Neural cell (in vitro differentiated cells): Measurements from ENCODE around the gene GLRA2. TPM values are rescaled to one million over a fixed set of nuclear protein-coding genes. Genes with fewer than 3 reads are reported as not detected.

ENCODE experiments used
- H2AFZ ChIP-seq: fragments of 200-600, 300-800 bp; sonication (generic), shearing (Covaris generic); 2 replicates; pipeline ENCODE4 v1.6.0; 2014; ENCODE audit warnings: low read depth, mild to moderate bottlenecking, antibody characterized with exemption, low read length, moderate library complexity
- H3F3A ChIP-seq: fragments of 200-600 bp; shearing (Covaris generic); 2 replicates; pipeline ENCODE4 v1.6.1; 2016; ENCODE audit warnings: mild to moderate bottlenecking, moderate library complexity, mixed read lengths, antibody characterized with exemption, low read length; ENCODE audit not compliant: insufficient read depth, poor library complexity, severe bottlenecking
- H3K27ac ChIP-seq: fragments of 200-600, 300-800 bp; sonication (generic), shearing (Covaris generic); 2 replicates; pipeline ENCODE4 v1.5.1; 2014; ENCODE audit warnings: mild to moderate bottlenecking, low read length, moderate library complexity
- H3K27me3 ChIP-seq: fragments of 300-800, 200-600 bp; sonication (generic), shearing (Covaris generic); 2 replicates; pipeline ENCODE4 v1.6.0; 2014; ENCODE audit warnings: mild to moderate bottlenecking, low read depth, low read length, moderate library complexity; ENCODE audit not compliant: insufficient read depth
- H3K36me3 ChIP-seq: fragments of 300-800, 200-600 bp; sonication (generic), shearing (Covaris generic); 2 replicates; pipeline ENCODE4 v1.5.1; 2014; ENCODE audit warnings: mild to moderate bottlenecking, antibody characterized with exemption, low read length, moderate library complexity; ENCODE audit not compliant: insufficient read depth
- H3K4me2 ChIP-seq: fragments of 300-800, 200-600 bp; sonication (generic), shearing (Covaris generic); 2 replicates; pipeline ENCODE4 v1.6.0; 2014; ENCODE audit warnings: mild to moderate bottlenecking, low read length
- H3K4me3 ChIP-seq: fragments of 300-800, 200-600 bp; sonication (generic), shearing (Covaris generic); 2 replicates; pipeline ENCODE4 v1.5.1; 2014; ENCODE audit warnings: mild to moderate bottlenecking, low read length, moderate library complexity
- H3K79me2 ChIP-seq: fragments of 200-600 bp; shearing (Covaris generic); replicated peaks from 2 replicates; pipeline ENCODE4 v1.6.0; 2014; ENCODE audit warnings: mild to moderate bottlenecking, low read length, moderate library complexity; ENCODE audit not compliant: insufficient read depth
- H3K9ac ChIP-seq: fragments of 300-800, 200-600 bp; sonication (generic), shearing (Covaris generic); 2 replicates; pipeline ENCODE4 v1.6.1; 2016; ENCODE audit warnings: mild to moderate bottlenecking, low read length, mixed read lengths
- H3K9me2 ChIP-seq: fragments of 200-600 bp; shearing (Covaris generic); 2 replicates; pipeline ENCODE4 v1.6.1; 2016; ENCODE audit warnings: mild to moderate bottlenecking, low read length, mixed read lengths; ENCODE audit not compliant: insufficient read depth
- H3K9me3 ChIP-seq: fragments of 200-600, 300-800 bp; sonication (generic), shearing (Covaris generic); 2 replicates; pipeline ENCODE4 v1.6.1; 2016; ENCODE audit warnings: mild to moderate bottlenecking, mixed run types, low read length, moderate library complexity, mixed read lengths
- H4K20me1 ChIP-seq: fragments of 200-600 bp; shearing (Covaris generic); 2 replicates; pipeline ENCODE4 v1.6.1; 2016; ENCODE audit warnings: mild to moderate bottlenecking, mixed run types; ENCODE audit not compliant: insufficient read depth
- EP300 ChIP-seq: fragments of 450-650 bp; conservative IDR thresholded peaks from 2 replicates; pipeline ENCODE4 v1.6.1; 2014; ENCODE audit warnings: antibody characterized with exemption, mild to moderate bottlenecking, moderate library complexity; ENCODE audit not compliant: poor library complexity, severe bottlenecking
- EZH2 ChIP-seq: fragments of 200-600, 300-800 bp; shearing (Covaris generic), sonication (generic); IDR thresholded peaks from 2 replicates; pipeline ENCODE4 v1.6.1; 2014; ENCODE audit warnings: antibody characterized with exemption, low read length, borderline replicate concordance, mild to moderate bottlenecking; ENCODE audit not compliant: insufficient read depth, poor library complexity, severe bottlenecking
- MXI1 ChIP-seq: fragments of 450-650 bp; conservative IDR thresholded peaks from 2 replicates; pipeline ENCODE4 v1.6.1; 2014; ENCODE audit warnings: antibody characterized with exemption, mild to moderate bottlenecking; ENCODE audit not compliant: poor library complexity, severe bottlenecking
- POLR2AphosphoS5 ChIP-seq: IDR thresholded peaks from 2 replicates; pipeline ENCODE4 v1.6.1; 2012
- RAD21 ChIP-seq: fragments of 450-650 bp; conservative IDR thresholded peaks from 2 replicates; pipeline ENCODE4 v1.6.1; 2014; ENCODE audit warnings: antibody characterized with exemption, mild to moderate bottlenecking, moderate library complexity
- SMC3 ChIP-seq: fragments of 450-650 bp; conservative IDR thresholded peaks from 2 replicates; pipeline ENCODE4 v1.6.1; 2014; ENCODE audit warnings: antibody characterized with exemption, mild to moderate bottlenecking, moderate library complexity; ENCODE audit not compliant: poor library complexity
- TAF1 ChIP-seq: IDR thresholded peaks from 2 replicates; pipeline ENCODE4 v1.6.1; 2012; ENCODE audit warnings: low read depth
- polyA plus RNA-seq: library from polyadenylated mRNA; depleted of rRNA; stranded (reverse); fragments of >200 nt; gene quantifications from 2 replicates; pipeline ENCODE4 v1.2.3, GENCODE V29; 2014
- TF ChIP-seq, protein P1 (sequence below): IDR thresholded peaks from 2 replicates; pipeline ENCODE4 v1.6.1; 2012; ENCODE audit warnings: borderline replicate concordance
- TF ChIP-seq, protein P2 (sequence below): fragments of 450-650 bp; IDR thresholded peaks from 2 replicates; pipeline ENCODE4 v1.5.1; 2014; ENCODE audit warnings: antibody characterized with exemption, mild to moderate bottlenecking, moderate library complexity; ENCODE audit not compliant: poor library complexity, severe bottlenecking

The GLRA2 gene
- polyA plus RNA-seq, 1 donor from 2014 or later: 18.6 TPM

DNA sequence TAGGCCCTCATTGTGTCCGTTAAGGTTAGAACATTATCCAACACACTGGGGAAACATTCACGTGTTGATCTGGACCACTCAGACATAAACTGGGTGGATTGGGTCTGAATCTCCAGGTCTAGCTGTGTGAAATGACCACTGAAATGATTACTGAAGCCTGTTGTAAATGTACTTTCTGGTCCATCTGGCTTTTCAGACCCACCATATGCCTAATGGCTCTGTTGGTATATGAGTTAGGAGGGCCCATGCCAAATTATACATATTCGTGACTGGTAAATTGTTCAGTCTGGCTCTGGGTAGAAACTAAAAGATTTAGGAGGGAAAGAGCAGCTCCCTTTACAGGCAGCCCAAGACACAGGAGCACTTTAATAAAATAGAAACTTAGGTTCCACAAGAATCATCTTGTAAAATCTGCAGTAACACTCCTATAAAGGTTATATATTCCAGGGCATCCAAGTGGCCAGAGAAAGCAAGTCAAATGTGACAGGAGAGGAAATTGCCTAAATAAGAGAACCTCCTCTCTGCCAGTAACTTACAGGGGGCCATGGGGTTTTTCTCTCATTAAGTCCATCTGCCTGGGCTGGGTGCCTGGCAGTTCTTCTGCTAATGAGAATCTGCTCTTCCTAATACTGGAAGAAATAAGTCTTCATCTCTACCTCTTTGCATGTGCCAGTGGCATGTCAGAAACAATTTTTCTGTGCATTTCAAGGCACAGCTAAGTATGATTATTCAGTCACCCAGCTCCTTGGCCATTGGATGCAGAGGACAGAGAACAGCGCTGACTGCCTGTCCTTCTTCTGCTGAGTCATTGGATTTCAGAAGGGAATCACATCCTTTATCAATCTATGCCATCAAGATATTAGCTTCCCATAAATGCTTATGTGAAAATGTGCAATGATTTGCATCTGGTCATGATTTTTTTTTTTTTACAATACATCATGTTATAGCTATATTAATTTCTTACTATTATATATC is 112.6 kb downstream of the GLRA2 start:
- Histone ChIP-seq H3K9ac (no peak overlapping the region), H3K36me3 (no peaks in the 10 kb centered on the region), H3K79me2 (no peaks in the 10 kb centered on the region), H3F3A (no peaks in the 10 kb centered on the region), H3K9me3 (no peaks in the 10 kb centered on the region), H3K4me2 (no peak overlapping the region), H3K27me3 (no peaks in the 10 kb centered on the region), H4K20me1 (no peaks in the 10 kb centered on the region), H3K4me3 (no peak overlapping the region), H2AFZ (no peak overlapping the region), H3K27ac (no peak overlapping the region), H3K9me2 (no peaks in the 10 kb centered on the region)
- no peak for TF ChIP-seq EP300
- no peak for TF ChIP-seq SMC3
- TF ChIP-seq EZH2: no peak
- no peak for TF ChIP-seq RAD21
- TF ChIP-seq TAF1: no peak
- no peak for TF ChIP-seq MXI1

DNA sequence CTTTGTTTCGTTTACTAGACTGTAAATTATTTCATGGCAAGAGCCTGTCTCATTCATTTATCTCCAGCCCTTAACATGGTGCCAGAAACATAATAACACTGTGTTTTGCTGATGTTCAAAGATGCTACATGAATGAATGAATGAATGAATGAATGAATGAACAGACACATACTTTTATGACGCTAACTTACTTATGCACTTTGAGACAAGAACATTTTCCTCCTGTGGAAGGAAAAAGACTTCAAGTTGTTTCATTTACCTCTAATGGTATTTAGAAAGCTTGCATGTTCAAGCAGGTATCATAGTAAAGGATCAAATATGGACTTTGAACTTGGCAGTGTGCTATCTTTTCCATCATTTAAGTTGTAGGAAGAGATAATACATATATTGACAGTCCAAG is 131.6 kb downstream of the GLRA2 start:
- Histone ChIP-seq H3K4me3 (no peak overlapping the region), H3F3A (no peaks in the 10 kb centered on the region), H3K4me2 (no peak overlapping the region), H4K20me1 (no peaks in the 10 kb centered on the region), H3K9me2 (no peaks in the 10 kb centered on the region), H3K27me3 (no peaks in the 10 kb centered on the region), H3K9ac (no peak overlapping the region), H3K27ac (no peak overlapping the region), H3K79me2 (no peaks in the 10 kb centered on the region), H3K36me3 (no peaks in the 10 kb centered on the region), H2AFZ (no peak overlapping the region), H3K9me3 (no peaks in the 10 kb centered on the region)
- TF ChIP-seq EP300 (no peak), TAF1 (no peak), SMC3 (no peak)
- TF ChIP-seq, protein P1, sequence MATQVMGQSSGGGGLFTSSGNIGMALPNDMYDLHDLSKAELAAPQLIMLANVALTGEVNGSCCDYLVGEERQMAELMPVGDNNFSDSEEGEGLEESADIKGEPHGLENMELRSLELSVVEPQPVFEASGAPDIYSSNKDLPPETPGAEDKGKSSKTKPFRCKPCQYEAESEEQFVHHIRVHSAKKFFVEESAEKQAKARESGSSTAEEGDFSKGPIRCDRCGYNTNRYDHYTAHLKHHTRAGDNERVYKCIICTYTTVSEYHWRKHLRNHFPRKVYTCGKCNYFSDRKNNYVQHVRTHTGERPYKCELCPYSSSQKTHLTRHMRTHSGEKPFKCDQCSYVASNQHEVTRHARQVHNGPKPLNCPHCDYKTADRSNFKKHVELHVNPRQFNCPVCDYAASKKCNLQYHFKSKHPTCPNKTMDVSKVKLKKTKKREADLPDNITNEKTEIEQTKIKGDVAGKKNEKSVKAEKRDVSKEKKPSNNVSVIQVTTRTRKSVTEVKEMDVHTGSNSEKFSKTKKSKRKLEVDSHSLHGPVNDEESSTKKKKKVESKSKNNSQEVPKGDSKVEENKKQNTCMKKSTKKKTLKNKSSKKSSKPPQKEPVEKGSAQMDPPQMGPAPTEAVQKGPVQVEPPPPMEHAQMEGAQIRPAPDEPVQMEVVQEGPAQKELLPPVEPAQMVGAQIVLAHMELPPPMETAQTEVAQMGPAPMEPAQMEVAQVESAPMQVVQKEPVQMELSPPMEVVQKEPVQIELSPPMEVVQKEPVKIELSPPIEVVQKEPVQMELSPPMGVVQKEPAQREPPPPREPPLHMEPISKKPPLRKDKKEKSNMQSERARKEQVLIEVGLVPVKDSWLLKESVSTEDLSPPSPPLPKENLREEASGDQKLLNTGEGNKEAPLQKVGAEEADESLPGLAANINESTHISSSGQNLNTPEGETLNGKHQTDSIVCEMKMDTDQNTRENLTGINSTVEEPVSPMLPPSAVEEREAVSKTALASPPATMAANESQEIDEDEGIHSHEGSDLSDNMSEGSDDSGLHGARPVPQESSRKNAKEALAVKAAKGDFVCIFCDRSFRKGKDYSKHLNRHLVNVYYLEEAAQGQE: no peak

DNA sequence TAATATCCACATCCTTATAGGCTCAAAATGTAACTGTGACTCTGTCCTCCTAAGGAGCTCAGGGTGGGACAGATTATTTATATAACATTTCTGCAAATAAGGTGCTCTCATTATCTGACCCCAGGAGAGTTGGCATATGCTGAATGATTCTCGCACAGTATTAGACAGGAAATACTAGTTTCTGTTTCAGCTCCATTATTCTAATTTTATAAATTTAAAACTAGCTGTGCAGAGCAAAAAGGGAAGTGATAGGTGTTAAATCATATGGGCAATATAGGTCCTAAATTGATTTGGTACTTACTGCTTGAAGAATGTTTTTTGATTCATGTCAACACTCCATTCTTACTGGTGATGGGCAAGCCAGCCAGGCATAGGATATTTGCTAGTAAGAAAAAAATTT is 141.5 kb downstream of the GLRA2 start:
- Histone ChIP-seq H3K9ac (no peak overlapping the region), H3K27ac (no peak overlapping the region), H3K4me2 (no peak overlapping the region), H3K27me3 (no peaks in the 10 kb centered on the region), H3F3A (no peaks in the 10 kb centered on the region), H4K20me1 (no peaks in the 10 kb centered on the region), H3K9me2 (no peaks in the 10 kb centered on the region), H3K79me2 (no peaks in the 10 kb centered on the region), H3K9me3 (no peaks in the 10 kb centered on the region), H3K4me3 (no peak overlapping the region), H2AFZ (no peak overlapping the region), H3K36me3 (no peaks in the 10 kb centered on the region)
- TF ChIP-seq TAF1 (no peak), SMC3 (no peak), MXI1 (no peak), EZH2 (no peak), POLR2AphosphoS5 (no peak), EP300 (no peak), RAD21 (no peak)
- TF ChIP-seq, protein P1: no peak
- TF ChIP-seq, protein P2, sequence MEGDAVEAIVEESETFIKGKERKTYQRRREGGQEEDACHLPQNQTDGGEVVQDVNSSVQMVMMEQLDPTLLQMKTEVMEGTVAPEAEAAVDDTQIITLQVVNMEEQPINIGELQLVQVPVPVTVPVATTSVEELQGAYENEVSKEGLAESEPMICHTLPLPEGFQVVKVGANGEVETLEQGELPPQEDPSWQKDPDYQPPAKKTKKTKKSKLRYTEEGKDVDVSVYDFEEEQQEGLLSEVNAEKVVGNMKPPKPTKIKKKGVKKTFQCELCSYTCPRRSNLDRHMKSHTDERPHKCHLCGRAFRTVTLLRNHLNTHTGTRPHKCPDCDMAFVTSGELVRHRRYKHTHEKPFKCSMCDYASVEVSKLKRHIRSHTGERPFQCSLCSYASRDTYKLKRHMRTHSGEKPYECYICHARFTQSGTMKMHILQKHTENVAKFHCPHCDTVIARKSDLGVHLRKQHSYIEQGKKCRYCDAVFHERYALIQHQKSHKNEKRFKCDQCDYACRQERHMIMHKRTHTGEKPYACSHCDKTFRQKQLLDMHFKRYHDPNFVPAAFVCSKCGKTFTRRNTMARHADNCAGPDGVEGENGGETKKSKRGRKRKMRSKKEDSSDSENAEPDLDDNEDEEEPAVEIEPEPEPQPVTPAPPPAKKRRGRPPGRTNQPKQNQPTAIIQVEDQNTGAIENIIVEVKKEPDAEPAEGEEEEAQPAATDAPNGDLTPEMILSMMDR: no peak
